ENCODE measurements around the gene EPB42. TPM values are rescaled to one million over a fixed set of nuclear protein-coding genes. Genes with fewer than 3 reads are reported as not detected.

The EPB42 gene
- total RNA-seq, 1 experiment from 2014 or later: not detected

DNA sequence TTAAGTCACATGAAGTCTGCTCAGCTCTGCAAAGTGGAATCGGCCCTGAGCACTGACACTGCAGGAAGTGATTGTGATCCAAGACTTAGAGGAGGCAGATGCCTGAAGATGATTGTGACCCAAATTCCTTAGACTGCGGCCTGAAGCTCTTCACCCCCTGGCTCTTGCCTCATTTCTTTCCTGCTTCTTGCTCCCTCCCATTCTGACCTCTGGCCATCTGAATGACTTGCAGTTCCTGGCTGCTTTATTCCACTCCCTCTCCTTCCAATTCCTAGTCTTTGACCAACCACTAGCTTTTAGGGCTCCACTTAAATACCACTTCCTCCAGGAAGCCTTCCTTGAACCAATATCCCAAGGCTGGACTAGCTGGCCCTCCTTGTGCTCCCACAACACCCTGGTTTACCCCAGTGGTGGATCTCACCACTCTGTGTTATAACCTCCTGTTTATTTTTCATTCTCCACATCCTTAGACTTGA, 9.9 kb upstream of the EPB42 start:
- H3K4me2 ChIP-seq (ENCODE audit: low read length): no peak overlapping the region
- no peak overlapping the region for H3K4me3 ChIP-seq (ENCODE audit: low read length)
- CTCF ChIA-PET: interaction anchor here (0.7 to 1.1 kb wide), 2 partner anchors 55 to 86 kb away, joined by 3 to 4 read pairs; no protein-coding TSS in a partner anchor
- no peak for ATAC-seq
- DNase-seq: no peak
- TF ChIP-seq, protein P1, sequence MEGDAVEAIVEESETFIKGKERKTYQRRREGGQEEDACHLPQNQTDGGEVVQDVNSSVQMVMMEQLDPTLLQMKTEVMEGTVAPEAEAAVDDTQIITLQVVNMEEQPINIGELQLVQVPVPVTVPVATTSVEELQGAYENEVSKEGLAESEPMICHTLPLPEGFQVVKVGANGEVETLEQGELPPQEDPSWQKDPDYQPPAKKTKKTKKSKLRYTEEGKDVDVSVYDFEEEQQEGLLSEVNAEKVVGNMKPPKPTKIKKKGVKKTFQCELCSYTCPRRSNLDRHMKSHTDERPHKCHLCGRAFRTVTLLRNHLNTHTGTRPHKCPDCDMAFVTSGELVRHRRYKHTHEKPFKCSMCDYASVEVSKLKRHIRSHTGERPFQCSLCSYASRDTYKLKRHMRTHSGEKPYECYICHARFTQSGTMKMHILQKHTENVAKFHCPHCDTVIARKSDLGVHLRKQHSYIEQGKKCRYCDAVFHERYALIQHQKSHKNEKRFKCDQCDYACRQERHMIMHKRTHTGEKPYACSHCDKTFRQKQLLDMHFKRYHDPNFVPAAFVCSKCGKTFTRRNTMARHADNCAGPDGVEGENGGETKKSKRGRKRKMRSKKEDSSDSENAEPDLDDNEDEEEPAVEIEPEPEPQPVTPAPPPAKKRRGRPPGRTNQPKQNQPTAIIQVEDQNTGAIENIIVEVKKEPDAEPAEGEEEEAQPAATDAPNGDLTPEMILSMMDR (conservative IDR thresholded peaks at IDR 0.05; ENCODE audit: low read depth, low read length): no peak
- no peak for TF ChIP-seq EZH2phosphoT487 (IDR thresholded peaks at IDR 0.05; ENCODE audit: borderline replicate concordance, low read length)
- TF ChIP-seq EZH2 (IDR thresholded peaks at IDR 0.05; ENCODE audit: low read length, unreplicated experiment): no peak
- no peaks in the 10 kb centered on the region for H4K20me1 ChIP-seq (ENCODE audit: low read length)
- no TSS peak for BruUV-seq (replicated peaks)
- no peaks in the 10 kb centered on the region for H3K36me3 ChIP-seq (ENCODE audit: low read depth, low read length)
- no peak overlapping the region for H3K27ac ChIP-seq (ENCODE audit: low read length)
- no peaks in the 10 kb centered on the region for H3F3A ChIP-seq (ENCODE audit: low read length, unreplicated experiment)
- no peak overlapping the region for H2AFZ ChIP-seq (ENCODE audit: low read length)
- peaks cover 6% of the 10 kb centered on the region; the same call in 1 of the 2 replicates for H3K27me3 ChIP-seq (ENCODE audit: low read length)
- intact Hi-C loops (cut with micrococcal nuclease): no loop called here
- H3K9me3 ChIP-seq (ENCODE audit: low read length): no peaks in the 10 kb centered on the region
- H3K9ac ChIP-seq (ENCODE audit: low read length): no peak overlapping the region
- no peaks in the 10 kb centered on the region for H3K9me2 ChIP-seq (replicated peaks; ENCODE audit: low read length)
- H3K79me2 ChIP-seq (ENCODE audit: low read length): no peaks in the 10 kb centered on the region
- H3K4me1 ChIP-seq (ENCODE audit: insufficient read depth, low read length): no peaks in the 10 kb centered on the region
- POLR2A ChIA-PET (ENCODE audit: unreplicated experiment): interaction anchor here (0.5 kb wide), 1 partner anchor 469 kb away, joined by 4 read pairs; no protein-coding TSS in a partner anchor

DNA sequence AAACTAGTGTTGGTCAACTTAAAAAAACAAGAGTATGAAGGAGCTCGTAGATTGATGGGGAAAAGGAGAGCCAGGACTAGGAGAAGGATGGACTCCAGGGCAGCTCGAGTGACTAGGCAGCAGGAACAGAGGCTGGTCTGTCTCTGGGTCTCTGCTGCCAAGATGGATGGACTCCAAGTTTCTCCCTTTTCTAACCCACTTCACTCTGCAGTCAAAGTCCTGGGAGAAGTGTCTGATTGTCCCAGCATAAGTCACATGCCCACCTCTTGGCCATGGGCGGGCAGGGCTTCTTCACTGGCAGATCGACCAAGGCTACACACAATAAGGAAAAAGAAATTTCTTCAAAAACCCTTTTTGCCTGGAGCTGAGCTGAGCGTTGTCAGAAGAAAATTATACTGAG, 9.2 kb upstream of the EPB42 start:
- POLR2A ChIA-PET (ENCODE audit: unreplicated experiment): interaction anchor here (0.5 kb wide), 1 partner anchor 470 kb away, joined by 4 read pairs; no protein-coding TSS in a partner anchor

More for the DNA sequence above, 9.2 kb upstream of the EPB42 start:
- peaks cover 6% of the 10 kb centered on the region; the same call in 1 of the 2 replicates for H3K27me3 ChIP-seq (ENCODE audit: low read length)
- TF ChIP-seq EZH2phosphoT487 (IDR thresholded peaks at IDR 0.05; ENCODE audit: borderline replicate concordance, low read length) (no peak), EZH2 (IDR thresholded peaks at IDR 0.05; ENCODE audit: low read length, unreplicated experiment) (no peak)
- TF ChIP-seq, protein P1 (conservative IDR thresholded peaks at IDR 0.05; ENCODE audit: low read depth, low read length): no peak
- no peaks in the 10 kb centered on the region for H3F3A ChIP-seq (ENCODE audit: low read length, unreplicated experiment)
- H3K79me2 ChIP-seq (ENCODE audit: low read length): no peaks in the 10 kb centered on the region
- no peaks in the 10 kb centered on the region for H3K9me2 ChIP-seq (replicated peaks; ENCODE audit: low read length)
- H3K9ac ChIP-seq (ENCODE audit: low read length): no peak overlapping the region
- no peaks in the 10 kb centered on the region for H4K20me1 ChIP-seq (ENCODE audit: low read length)
- CTCF ChIA-PET: interaction anchor here (1.1 kb wide), 1 partner anchor 55 kb away, joined by 4 read pairs; no protein-coding TSS in a partner anchor
- no peaks in the 10 kb centered on the region for H3K9me3 ChIP-seq (ENCODE audit: low read length)
- no TSS peak for BruUV-seq (replicated peaks)
- H3K4me2 ChIP-seq (ENCODE audit: low read length): no peak overlapping the region
- DNase-seq (no peak), ATAC-seq (no peak)
- H3K36me3 ChIP-seq (ENCODE audit: low read depth, low read length): no peaks in the 10 kb centered on the region; the same call in 1 of the 2 replicates
- H2AFZ ChIP-seq (ENCODE audit: low read length): no peak overlapping the region
- H3K27ac ChIP-seq (ENCODE audit: low read length): no peak overlapping the region
- H3K4me3 ChIP-seq (ENCODE audit: low read length): no peak overlapping the region
- intact Hi-C loops (cut with micrococcal nuclease): no loop called here
- no peaks in the 10 kb centered on the region for H3K4me1 ChIP-seq (ENCODE audit: insufficient read depth, low read length)

All from PC-3 (cell line).